ENCODE measurements around the gene CYP2W1.
"Not testable (repeated sequence)": the region's sequence is repeated elsewhere in the genome, so short reads cannot be mapped to it uniquely, and the experiment has no call there.

The CYP2W1 gene

GRCh38 chr7:951881-952547, 31.0 kb upstream of the CYP2W1 start:
- no peak for DNase-seq (ENCODE audit: low read depth, low spot score)
- H3K27ac ChIP-seq, result no peak overlapping the region

GRCh38 chr7:952548-953441, 30.2 kb upstream of the CYP2W1 start:
- DNase-seq (ENCODE audit: low read depth, low spot score), result no peak
- H3K27ac ChIP-seq, result no peak overlapping the region

DNA sequence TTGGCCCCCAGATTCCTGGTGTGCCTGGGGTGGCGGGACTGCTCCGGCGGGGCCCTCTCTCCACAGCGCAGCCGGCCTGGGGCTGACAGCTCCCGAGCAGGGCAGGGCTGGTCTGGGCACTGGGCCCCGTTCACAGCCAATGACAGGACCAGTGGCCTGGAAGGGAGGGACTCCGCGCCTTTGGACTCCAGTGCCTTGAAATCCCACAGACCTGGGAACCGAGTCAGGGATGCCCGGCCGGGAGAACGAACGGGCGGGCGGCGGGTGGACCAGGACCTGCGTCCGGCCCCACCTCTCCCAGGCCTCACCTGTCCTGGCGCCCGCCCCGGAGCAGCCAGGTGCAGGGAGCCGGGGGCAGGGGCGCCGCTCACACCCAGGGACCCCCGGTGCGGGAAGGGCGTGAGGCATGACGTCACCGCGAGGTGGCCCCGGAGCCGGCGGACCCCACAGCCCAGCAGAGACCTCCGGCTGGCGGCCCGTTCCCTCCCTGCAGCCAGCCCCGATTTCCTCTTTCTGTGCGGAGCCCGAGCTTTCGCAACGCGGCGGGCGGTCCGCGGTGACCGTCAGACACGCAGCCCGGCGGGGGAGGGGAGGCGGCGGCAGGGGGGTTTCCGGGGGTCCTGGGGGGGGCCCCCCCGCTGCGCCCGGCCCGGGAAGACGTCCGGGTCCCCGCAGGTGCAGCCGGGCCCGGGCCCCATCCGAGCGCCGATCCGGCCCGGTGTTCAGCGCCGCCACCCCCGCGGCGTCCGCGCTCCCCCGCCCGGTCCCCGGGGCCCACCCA, 29.2 kb upstream of the CYP2W1 start:
- H3K27ac ChIP-seq, result no peak overlapping the region
- no peak for DNase-seq (ENCODE audit: low read depth, low spot score)

DNA sequence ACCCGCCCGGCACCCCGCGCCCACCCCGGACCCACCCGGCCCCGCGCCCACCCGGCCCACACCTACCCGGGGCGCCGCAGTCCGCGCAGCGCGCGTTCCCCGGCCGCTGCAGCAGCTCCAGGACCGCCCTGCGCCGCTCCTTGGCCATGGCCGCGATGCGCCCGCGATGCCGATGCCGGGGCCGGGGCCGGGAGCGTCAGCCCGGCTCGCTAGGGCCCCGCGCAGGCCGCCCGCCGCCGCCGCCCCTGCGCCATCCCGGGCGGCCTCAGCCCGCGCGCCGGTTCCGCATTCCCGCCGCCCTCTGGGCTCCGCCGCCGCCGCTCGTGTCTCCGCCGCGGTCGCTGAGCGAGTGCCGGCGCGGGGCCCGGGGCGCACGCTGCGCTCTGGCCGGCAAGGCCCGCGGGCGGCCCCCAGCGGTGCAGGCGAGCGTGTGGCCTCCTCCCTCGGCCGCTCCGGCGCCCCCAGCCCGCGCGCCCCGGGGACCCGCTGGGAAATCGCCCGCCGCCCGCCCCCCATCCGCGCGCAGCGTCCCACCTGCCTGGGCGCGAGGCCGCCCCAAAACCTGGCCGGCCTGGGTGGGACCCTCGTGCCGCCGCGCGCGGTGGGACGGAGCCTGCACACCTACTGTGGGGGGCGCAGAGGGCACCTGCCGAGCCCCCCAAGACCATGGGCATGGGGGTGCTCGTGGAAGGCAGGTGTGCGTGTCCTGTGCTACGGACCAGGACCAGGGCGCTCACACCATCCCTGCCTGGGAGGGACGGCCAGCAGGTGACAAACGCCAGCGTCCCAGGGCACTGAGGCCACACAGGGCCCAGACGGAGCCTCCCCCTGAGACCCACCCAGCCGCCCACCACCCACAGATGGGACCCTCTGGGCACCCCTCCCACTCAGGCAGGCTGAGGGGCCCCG, 28.4 kb upstream of the CYP2W1 start, which contains the start of gene ADAP1:
ADAP1 (minus strand) TSS at position 351 of the 909 bp plus-strand sequence; CDS start at position 148, 203 bp downstream.
- H3K27ac ChIP-seq, result no peak within 1 kb of the TSS
- no peak for DNase-seq (ENCODE audit: low read depth, low spot score)

DNA sequence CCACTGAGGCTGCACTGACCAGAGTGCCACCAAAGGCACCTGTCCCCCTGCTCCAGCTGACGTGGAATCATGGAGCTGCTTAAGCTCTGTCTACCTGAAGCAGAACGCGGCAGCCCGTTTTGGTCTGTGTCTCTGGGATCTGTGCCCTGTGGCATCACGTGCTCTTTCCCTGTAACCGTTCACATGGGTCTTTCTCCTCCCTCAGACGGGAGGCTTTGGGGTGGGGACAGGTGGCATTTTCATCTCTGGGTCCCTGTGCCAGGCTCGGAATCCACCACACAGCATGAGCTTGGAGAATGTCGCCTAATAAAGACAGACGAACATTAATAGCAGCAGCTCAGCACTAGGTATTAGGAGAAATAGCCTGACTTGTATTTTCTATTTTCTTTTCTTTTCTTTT, 26.9 kb upstream of the CYP2W1 start:
- DNase-seq (ENCODE audit: low read depth, low spot score), result no peak
- no peak overlapping the region for H3K27ac ChIP-seq

GRCh38 chr7:957418-958220, 25.4 kb upstream of the CYP2W1 start:
- no peak for DNase-seq (ENCODE audit: low read depth, low spot score)
- no peak overlapping the region for H3K27ac ChIP-seq

DNA sequence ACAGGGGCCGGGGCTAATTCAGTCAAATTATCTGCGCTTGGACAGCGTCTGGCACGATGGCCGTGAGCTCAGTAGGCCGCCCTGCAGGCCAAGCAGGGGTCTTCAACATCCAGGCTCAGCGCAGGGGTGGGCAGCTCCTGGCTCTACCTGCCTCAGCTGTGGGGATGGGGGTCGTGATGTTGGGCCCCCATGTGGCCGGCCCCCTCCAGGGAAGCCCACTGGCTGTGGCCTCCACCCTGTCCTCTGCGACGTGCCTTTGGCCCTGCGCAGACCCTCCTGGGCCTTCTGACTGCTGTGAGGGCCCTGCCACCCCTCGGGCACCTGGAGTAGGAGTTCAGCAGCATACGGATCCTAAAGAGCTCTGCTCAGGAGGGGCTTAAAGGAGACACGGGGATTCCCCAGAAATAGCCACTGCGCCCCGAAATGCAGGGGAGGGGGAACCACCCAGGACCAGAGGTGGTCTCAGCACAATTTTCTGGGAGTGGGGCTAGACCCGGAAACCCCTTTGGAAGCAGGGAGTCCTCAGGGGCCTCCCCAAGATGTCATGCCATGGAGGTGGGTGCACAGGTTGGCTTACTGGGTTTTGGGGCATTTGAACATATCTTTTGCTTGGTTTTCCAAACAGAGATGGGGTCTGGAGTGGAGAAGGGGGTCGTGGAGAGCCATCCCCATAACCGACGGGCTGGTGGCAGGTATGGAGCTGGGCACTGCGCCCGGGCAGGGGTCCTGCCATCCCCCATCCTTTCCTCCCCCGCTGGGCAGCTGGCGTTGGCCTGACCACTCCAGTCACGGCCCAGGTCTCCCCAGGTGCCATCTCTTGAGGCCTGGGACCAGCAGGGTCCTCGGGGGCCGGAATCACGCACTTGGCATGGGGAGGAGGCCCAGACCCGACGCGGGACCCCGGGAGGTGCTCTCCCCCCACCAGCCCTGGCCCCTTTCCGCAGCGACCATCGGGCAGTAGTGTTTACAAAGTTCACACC, 24.5 kb upstream of the CYP2W1 start:
- DNase-seq (ENCODE audit: low read depth, low spot score), result no peak
- no peak overlapping the region for H3K27ac ChIP-seq

DNA sequence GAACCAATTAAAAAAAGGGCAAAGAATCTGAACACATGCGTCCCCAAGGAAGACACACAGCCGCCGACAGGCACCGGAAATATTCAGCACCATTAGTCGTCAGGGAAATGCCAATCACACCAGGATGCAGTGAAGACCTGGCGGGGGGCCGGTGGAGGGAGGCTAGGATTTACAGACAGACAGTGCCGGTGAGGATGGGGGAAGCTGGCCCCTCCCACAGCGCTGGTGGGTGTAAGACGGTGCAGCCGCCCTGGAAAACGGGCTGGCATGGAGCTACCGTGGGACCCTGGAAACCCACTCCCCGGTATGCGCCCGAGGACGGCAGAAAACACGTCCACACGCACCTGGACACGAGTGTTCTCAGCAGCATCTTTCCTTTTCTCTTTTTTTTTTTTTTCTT, 23.7 kb upstream of the CYP2W1 start:
- H3K27ac ChIP-seq, result no peak overlapping the region
- DNase-seq (ENCODE audit: low read depth, low spot score), result no peak

- not testable (repeated sequence) for H3K27ac ChIP-seq; DNase-seq (ENCODE audit: low read depth, low spot score)
Observed at GRCh38 chr7:959740-960139, 23.2 kb upstream of the CYP2W1 start.

GRCh38 chr7:960269-960871, 22.6 kb upstream of the CYP2W1 start:
- no peak overlapping the region for H3K27ac ChIP-seq
- no peak for DNase-seq (ENCODE audit: low read depth, low spot score)

GRCh38 chr7:960972-961371, 22.0 kb upstream of the CYP2W1 start:
- H3K27ac ChIP-seq; DNase-seq (ENCODE audit: low read depth, low spot score): not testable (repeated sequence)

- no peak for DNase-seq (ENCODE audit: low read depth, low spot score)
- H3K27ac ChIP-seq, result no peak overlapping the region
Observed at GRCh38 chr7:961546-962400, 21.2 kb upstream of the CYP2W1 start.

DNA sequence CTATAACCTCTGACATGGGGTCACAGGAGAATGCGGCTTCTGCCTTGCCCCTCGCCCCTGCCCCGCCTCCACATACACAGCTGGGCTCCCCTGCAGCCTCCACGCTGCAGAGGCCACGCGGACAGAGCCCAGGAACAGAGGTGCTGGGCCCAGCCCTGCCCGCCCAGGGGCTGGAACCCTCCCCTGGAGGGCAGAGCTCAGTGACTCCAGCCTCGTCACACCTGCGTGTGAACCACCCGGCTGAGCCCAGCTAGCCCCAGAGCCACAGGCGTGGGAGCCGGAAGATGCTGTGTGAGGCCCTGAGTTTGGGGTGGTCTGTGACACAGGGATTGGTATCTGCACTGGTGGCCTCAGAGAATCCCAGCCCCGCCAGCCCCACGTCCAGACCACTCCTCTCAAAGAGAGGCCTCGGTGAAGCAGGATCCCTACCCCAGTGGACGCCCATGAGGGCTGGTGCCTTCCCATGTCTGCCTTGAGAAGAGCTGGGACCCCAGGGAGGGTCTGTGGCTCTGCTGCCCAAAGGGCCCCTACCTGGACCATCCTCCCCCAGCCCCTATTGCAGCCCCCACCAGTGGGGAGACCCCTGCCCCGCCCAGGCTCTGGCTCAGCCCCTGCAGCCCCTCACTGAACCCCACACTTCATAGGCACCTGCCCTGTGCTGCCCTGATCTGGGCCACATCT, 20.4 kb upstream of the CYP2W1 start:
- H3K27ac ChIP-seq, result no peak overlapping the region
- no peak for DNase-seq (ENCODE audit: low read depth, low spot score)

DNA sequence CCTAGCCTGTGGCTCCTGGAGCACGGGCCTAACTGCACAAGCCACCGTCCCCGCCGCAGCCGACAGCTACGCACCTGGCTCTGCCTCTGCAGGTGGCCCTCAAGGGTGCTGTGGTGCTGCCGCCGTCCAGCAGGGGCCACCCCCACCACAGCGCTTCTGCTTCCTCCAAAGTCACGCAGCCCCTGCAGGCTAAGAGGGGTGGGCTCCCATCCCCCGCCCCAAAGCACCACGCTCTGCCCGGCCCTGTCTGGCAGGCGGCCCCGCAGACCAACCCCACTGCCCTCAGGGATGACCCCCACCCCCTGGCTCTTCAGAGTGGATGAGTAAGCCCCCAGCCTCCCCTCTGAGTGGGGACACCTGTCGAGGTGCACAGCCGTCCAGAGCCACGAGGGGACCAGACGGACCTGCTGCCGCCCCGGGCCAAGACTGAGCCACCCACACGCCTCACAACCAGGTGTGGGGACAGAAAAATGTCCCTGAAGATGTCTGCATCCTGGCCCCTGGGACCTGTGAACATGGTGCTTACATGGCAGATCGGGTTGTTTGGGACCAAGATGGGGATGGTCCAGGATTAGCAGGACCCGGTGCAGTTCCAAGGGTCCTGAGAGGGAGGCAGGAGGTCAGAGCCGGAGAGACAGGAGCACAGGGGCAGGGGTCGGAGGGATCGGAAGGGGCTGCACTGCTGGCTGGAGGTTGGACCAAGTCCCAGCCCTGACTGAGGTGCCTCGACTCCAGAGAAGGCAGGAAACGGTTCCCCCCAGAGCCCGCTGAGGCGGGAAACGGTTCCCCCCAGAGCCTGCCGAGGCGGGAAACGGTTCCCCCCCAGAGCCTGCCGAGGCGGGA, 19.5 kb upstream of the CYP2W1 start:
- H3K27ac ChIP-seq, result no peak overlapping the region
- DNase-seq (ENCODE audit: low read depth, low spot score), result no peak
